H1 (cell line): ENCODE data around the gene DCAF6. TPM values are rescaled to one million over a fixed set of nuclear protein-coding genes. Genes with fewer than 3 reads are reported as not detected.

ENCODE experiments used
- RNF2 ChIP-seq: fragments of 200-900, 300-1000 bp; sonication (generic); IDR thresholded peaks from 2 replicates; pipeline ENCODE4 v1.7.1; 2016; ENCODE audit warnings: borderline replicate concordance, low read depth, mild to moderate bottlenecking, antibody characterized with exemption, low read length; ENCODE audit not compliant: poor library complexity, severe bottlenecking; ENCODE audit errors: missing control alignments
- polyA plus RNA-seq, 7 experiments: library from polyadenylated mRNA; depleted of rRNA in 3 of 7; stranded (reverse) in 5 of 7; unstranded in 2 of 7; fragments of >200 nt in 5 of 7; fragments of 200-250 nt in 2 of 7; gene quantifications; 1 replicate in 5 of 7; 2 replicates in 1 of 7; 4 replicates in 1 of 7; pipeline versions ENCODE4 v1.2.1 to v1.2.3, GENCODE V29; 2011 to 2013; ENCODE audit warnings: missing spikeins in 2 of 7, mixed read lengths in 2 of 7
- total RNA-seq: library from RNA; stranded (reverse); fragmentation: NEBNext Ultra II Directional; extraction: Animal tissue kit (Norgen Biotek cat#: 25700); gene quantifications from 2 replicates; pipeline ENCODE4 v1.2.1, GENCODE V29; 2021

The DCAF6 gene
- total and polyA plus RNA-seq, 2 of the 8 experiments (the other 6 are each of a cell fraction or from before 2014, with no cell fraction given), result 12.3 to 17.4 TPM

DNA sequence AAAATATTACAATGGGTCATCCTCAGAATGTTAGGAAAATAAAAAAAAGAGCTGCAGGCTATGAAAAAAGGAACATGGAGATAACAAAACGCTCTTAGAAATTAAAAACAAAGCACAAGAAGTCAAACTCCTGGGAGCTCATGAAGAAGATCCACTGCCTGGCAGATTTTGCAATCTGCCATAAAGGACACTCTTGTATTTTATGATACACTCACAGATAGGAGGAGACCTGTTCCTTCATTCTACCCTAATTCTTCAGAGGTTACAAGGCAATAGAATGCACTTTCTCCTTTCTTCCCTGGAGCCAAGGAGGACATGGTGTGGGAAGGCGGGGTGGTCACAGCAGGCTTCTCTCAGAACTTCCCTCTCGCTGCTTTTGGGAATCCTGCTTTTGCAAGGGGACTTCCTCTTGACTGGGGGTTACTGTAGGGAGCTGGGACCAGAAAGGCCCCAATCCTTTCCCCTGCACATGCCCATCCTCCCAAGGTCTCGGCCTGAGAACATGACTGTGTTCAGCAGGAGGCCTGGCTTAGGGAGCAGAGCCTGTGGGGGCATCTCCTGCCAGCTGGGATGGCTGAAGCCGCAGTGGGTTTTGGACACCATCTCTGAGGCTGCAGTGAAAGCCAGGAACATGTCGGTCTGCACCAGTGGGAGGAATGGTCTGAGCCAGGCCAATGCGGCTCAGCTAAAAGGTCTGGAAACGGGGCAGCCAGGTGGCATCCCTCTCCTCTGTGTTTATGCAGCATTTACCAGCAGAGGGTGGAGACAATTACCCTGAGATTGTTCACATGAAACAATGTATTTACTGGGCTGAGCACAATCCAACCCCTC, 155.5 kb downstream of the DCAF6 start (continued):
- no peak for TF ChIP-seq RNF2
